Mononuclear cell (primary cell): Measurements from ENCODE around the gene MRRF. TPM values are rescaled to one million over a fixed set of nuclear protein-coding genes. Genes with fewer than 3 reads are reported as not detected.

Experiments used
- H3K27me3 ChIP-seq: 2 replicates; pipeline ENCODE4 v1.6.0; 2011; ENCODE audit warnings: low read length, control low read depth; ENCODE audit not compliant: insufficient read depth
- H3K4me1 ChIP-seq: 2 replicates; pipeline ENCODE4 v1.5.1; 2011; ENCODE audit warnings: mild to moderate bottlenecking, low read length, control low read depth; ENCODE audit not compliant: insufficient read depth
- H3K4me3 ChIP-seq: 2 replicates; pipeline ENCODE4 v1.5.1; 2011; ENCODE audit warnings: mild to moderate bottlenecking, low read length, moderate library complexity
- H3K9me3 ChIP-seq: 2 replicates; pipeline ENCODE4 v1.5.1; 2011; ENCODE audit warnings: low read depth, mild to moderate bottlenecking, control low read depth, low read length
- total RNA-seq: library from RNA; depleted of rRNA; stranded (reverse); fragments of >200 nt; gene quantifications from one replicate; pipeline ENCODE4 v1.2.3, GENCODE V29; 2012

The MRRF gene, protein sequence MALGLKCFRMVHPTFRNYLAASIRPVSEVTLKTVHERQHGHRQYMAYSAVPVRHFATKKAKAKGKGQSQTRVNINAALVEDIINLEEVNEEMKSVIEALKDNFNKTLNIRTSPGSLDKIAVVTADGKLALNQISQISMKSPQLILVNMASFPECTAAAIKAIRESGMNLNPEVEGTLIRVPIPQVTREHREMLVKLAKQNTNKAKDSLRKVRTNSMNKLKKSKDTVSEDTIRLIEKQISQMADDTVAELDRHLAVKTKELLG
- 29.5 TPM for total RNA-seq

DNA sequence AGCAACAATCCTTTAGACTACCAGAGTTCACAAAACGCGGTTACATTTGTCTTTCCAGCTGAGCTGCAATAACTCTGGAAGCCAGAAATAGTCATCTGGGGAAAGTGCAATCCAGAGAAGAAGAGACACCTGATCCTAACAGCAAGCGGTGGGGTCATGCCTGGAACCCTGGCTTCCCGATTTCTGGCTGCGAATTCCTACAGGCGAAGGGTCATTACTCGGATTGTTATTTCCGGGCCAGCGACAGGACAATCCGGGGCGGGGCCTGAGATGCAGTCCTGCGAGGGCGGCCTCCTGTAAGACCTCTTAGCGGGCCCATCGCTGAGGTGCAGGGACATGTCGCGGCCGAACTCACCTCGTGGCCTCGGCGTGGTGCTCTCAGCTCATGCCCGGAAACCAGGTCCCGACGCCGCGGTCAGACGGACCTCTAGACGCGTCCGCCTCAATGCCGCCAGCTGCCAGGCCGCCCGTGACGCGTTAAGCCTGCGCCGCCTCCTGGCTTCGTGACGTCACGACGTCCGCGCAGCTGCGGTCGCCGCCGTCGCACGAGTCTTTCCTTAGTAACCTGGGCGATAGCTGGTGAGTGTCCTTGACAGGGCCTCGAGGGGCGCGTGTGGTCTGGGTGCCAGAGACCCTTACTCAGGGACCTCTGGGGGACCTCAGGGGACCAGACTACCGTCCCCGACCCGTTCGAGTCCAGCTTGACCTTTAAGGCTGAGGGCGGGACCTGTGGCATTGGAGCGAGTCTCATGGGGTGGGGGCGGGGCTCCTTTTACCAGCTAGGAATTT, at the start of gene MRRF, which contains the start of gene RBM18:
TSS of gene MRRF (plus strand) at position 523 of the 789 bp plus-strand sequence. CDS start 6,010 bp downstream, outside the sequence.
TSS of gene RBM18 (minus strand) at position 481 of the 789 bp plus-strand sequence. CDS start 3,348 bp downstream, outside the sequence.
- H3K4me3 ChIP-seq, result peak within 1 kb of the TSS; percentile 81
- H3K9me3 ChIP-seq, result no peaks in the 10 kb centered on the region
- peaks cover 30% of the 10 kb centered on the region for H3K4me1 ChIP-seq
- H3K27me3 ChIP-seq, result no peaks in the 10 kb centered on the region

DNA sequence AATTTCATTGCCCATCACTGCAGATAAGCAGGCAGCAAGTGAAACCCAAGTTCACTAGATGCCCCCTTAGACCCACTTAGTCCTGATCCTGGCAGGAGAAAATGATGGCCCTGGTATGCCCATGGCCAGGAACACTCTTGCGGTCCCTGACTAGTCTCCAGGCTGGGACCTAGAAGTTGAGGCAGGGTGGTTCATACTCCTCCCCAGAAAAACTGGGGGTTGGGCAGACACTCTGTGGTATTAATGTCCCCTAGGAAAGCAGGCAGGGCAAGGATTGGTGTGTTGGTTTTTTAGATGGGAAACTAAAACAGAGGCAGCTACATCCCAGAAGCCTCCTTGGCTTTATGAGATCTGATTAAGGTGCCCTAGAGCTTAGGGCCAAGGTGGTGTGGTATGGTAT, 49.0 kb upstream of the MRRF start:
- no peaks in the 10 kb centered on the region for H3K9me3 ChIP-seq
- H3K27me3 ChIP-seq, result peaks cover 86% of the 10 kb centered on the region

DNA sequence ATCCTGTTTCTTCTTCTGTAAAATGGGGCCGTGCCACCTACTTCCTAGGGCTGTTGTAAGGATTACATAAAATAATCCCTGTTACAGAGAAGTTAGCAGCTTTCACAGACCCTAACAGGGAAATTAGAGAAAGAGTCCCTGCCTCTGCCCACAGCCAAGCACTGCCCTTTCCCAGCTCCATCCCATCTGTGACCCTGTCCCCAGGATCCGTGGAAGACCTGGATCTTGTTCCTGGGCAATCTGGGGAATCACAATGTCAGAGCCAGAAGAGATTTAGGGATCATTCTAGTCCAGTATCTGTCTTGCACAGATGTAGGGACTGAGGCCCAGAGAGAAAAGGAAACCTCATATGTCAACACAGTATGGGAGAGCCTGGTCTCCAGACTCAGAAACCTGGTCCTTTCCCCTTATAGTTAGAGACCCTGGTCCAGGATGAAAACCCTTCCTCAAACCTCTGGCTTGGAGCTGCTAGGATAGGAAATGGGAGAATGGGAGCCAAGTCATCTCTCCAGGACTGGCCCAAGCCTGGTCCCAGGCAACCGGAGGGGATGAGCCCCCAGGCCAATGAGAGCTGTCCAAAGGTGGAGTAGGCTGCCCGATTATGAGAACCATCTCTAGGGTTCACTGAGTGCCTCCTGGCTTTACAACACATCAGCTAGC, 48.4 kb upstream of the MRRF start:
- no peak overlapping the region for H3K4me3 ChIP-seq
- peaks cover 89% of the 10 kb centered on the region for H3K27me3 ChIP-seq
- H3K9me3 ChIP-seq, result no peaks in the 10 kb centered on the region
- peaks cover 28% of the 10 kb centered on the region for H3K4me1 ChIP-seq

More for the DNA sequence above, 49.0 kb upstream of the MRRF start:
- Histone ChIP-seq H3K4me1 (peaks cover 28% of the 10 kb centered on the region), H3K4me3 (no peak overlapping the region)

DNA sequence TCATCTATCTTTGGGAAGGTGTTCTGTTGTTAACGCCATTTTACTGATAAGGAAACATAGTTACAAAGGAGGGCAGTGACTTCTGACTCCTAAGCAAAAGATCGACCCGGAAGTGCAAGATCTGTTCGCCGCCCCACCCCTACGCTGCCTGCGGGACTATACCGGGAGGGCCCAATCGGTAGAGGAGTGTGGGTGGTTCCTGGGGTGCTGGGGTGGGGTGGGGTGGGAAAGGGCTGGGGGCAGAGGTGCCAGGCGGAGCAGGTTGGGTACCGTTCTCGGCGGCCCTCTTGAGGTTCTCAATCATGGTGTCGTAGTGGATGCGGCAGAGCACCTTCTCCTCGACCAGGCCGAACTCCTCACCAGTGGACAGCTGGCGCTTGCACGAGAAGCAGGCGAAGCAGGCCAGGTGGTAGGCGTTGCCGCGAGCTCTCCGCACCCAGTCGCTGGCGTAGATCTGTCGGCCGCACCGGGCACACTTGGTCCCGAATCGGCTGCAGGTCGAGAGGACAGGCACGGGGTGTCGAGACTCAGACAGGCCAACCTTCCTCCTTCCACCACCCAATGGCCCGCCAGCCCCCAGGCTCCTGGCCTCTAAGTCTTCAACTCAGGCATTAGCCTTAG, 47.8 kb upstream of the MRRF start:
- Histone ChIP-seq H3K9me3 (no peaks in the 10 kb centered on the region), H3K27me3 (peaks cover 90% of the 10 kb centered on the region), H3K4me1 (peaks cover 28% of the 10 kb centered on the region), H3K4me3 (no peak overlapping the region)

DNA sequence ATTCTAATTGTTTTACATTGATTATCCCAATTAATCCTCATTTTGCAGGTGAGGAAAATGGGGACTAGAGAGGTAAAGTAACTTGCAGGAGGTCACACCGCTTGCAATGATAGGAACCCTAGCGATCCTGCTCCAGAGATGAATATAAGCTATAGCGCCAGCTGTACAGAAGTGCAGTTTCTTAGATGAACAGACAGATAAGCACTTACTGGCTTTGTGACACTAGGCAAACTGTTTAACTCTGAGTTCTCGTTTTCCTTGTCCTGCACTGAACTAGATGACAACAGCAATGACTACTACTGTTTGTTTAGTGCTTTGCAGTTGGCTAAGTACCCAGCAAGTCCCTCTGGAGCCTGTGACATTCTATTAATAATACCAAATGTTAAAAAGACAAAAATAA, 47.0 kb upstream of the MRRF start:
- Histone ChIP-seq H3K27me3 (peaks cover 92% of the 10 kb centered on the region), H3K4me1 (peaks cover 28% of the 10 kb centered on the region), H3K9me3 (no peaks in the 10 kb centered on the region)

DNA sequence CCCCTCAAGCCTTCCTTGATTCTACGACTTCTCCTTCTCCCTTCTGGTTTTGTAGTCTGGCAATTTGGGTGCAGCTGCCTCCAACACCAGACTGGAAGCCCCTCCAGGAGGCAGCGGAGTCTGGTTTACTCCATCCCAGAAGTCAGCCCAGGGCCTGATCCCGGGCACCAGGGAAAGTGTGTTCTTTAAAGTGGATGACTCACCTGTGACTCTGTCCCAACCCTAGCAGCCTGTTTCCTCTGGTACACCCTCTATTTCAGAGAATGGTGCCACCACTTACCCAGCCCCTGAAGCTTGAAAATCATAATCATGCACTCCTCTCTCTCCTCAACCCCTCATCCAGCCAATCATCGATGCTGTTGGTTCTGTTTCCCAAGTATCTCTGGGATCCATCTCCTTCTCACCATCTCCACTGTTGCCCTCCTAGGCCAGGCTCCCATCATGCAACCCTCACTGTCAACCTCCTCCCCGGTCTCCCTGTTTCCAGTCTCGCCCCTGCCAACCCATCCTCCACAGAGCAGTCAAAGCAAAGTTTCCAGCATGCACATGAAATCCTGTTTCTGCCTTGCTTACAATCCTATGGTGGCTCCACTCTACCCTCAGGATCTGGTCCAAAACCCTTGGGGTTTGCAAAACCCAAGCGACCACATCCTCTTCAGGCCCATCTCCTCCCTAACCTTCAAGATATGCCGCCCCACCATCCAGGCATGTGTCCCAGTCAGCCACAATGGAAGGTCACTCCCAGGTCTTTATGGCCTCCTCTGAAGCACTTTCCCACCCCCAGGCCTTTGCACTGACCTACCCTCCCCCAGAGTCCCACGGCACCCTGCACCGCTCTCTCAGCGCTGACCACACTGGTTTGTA, 46.4 kb upstream of the MRRF start:
- H3K9me3 ChIP-seq, result no peaks in the 10 kb centered on the region
- H3K27me3 ChIP-seq, result peaks cover 86% of the 10 kb centered on the region
- H3K4me3 ChIP-seq, result no peak overlapping the region
- peaks cover 23% of the 10 kb centered on the region for H3K4me1 ChIP-seq

More for the DNA sequence above, 47.0 kb upstream of the MRRF start:
- no peak overlapping the region for H3K4me3 ChIP-seq

DNA sequence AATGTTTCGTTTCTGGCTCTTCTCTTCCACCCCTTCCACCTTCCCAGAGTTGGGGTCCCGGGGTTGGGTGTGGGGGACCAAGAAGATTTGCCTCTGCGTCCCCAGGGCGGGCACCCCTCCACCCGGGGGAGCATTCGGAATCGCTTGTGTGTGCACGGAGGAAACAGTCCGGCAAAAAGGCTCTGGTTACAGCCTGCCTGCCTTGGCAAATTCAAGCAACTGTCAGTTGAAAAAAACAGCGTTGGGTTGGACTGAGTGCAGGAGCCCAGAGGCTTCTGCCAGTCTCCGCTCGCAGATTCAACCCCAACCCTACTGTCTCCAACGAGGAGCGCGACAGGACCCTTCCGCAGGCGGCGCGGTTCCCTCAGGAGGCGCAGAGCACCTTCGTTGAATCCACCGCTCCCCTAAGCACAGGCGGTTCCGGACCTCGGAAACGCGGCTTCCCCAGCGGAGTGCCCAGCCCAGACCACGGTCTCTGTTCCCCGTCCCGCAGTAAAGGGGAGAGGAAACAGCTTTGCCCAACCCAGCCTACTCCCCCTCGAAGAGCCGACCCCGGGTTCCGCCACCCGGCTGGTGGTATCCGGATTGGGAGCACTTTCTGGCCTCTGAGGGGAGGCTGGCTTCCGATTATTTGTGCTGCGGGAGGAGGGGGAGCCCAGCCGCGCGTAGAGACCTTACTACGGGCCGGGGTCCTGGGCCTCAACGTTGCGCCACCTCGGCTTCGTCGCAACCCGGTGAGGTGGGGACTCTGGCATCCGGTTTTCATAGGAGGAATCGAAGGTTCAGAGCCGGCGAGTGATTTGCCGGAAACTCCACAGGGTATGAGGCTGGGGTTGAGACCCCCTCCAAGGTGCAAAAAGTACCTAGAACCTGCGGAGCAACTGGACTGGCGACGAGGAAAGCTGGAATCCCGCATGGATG, 45.5 kb upstream of the MRRF start:
- Histone ChIP-seq H3K4me1 (peaks cover 19% of the 10 kb centered on the region), H3K9me3 (no peaks in the 10 kb centered on the region), H3K4me3 (no peak overlapping the region), H3K27me3 (peaks cover 81% of the 10 kb centered on the region)

DNA sequence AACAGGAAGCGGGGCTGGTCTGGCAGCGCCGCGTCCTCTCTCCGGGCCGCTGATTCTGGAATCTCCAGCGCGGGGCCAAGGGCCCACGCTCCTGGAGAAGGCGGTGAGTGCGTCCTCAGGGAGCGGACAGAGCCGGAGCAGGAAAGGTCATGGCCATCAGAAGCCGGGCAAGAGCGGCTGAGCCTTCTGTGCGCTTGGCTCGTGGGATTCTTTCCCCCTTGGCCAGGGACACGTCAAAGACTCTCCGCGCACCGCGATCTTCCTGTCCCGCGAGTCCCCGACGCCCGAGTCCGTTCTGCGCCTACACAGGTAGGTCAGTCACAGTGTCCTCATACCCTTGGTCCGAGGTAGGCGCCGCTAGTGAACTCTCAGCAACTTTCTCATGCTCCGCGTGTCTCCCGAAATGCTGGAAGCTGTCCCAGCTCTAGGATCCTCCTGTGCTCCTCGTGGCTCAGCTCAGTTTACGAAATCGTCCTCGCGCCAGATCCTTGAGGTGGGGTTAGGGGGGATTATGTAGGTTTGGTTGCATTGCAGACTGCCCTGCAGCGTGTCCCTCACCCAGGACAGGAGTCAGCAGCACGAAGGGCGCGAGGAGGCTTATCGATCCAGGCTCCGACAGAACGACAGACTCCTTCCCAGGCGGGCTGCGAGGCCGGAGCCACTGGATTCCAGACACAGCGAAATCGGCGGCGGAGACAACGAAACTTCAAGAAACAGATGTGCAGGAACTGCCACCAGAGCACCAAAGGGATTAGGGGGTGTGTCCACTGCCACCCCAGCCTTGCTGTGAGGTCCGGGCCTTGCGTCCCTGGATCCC, 44.6 kb upstream of the MRRF start:
- H3K27me3 ChIP-seq, result peaks cover 72% of the 10 kb centered on the region
- no peaks in the 10 kb centered on the region for H3K9me3 ChIP-seq
- no peak overlapping the region for H3K4me3 ChIP-seq
- peaks cover 19% of the 10 kb centered on the region for H3K4me1 ChIP-seq

DNA sequence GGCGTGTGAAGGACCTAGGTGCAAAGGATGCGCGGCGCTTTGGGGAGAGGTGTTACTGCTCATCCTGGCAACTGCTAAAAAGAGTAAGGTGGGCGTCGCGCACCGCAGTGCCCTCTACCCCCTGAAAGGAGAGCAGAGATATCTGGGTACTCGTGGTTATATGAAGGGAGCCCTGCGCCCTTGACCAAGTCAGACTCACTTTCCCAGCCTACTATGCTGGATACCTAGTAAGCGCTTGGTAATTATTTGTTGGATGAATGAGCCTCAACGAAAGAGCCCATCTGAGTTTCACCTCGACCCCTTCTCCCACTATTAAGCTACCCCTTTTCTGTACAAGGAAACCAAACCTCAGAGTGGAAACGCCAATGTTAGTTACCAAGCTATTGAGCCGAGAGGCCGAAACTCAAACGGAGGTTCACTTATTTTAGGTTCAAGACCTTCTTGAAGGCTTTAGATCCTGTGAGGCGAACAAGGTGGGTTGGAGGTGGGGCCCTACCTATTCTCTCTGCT, 44.0 kb upstream of the MRRF start:
- no peak overlapping the region for H3K4me3 ChIP-seq
- peaks cover 65% of the 10 kb centered on the region for H3K27me3 ChIP-seq
- H3K9me3 ChIP-seq, result no peaks in the 10 kb centered on the region
- H3K4me1 ChIP-seq, result peaks cover 19% of the 10 kb centered on the region

DNA sequence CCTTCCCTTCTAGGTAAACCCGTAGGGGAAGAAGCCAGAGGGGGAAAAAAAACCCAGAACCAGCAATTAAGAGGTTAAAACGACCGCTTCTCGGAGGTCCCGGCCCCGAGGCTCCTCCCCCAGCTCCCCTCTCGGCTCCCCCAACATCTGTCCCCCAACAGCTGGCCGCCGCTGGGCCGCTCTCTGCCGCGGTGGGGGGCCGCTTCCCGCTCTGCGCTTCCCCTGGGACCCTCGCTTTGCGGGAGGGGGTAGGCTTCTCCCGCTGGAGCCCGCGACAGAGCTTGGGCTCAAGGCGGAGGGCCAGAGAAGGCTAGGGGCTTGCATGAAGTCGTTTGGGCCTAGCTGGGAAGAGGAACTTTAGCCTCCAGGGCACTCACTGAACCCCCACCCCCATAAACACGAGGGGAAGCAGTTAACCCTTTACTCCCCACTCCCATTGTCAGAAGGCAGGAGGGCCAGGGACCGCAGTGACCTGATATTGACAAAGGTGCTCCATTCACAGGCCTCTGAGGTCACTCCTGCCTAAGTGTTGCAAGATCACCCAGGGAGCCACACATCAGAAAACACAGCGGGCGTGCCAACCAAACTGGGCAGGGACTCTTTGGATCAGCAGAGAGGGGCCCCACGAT, 43.4 kb upstream of the MRRF start:
- Histone ChIP-seq H3K4me1 (peaks cover 19% of the 10 kb centered on the region), H3K4me3 (no peak overlapping the region), H3K9me3 (no peaks in the 10 kb centered on the region), H3K27me3 (peaks cover 60% of the 10 kb centered on the region)

DNA sequence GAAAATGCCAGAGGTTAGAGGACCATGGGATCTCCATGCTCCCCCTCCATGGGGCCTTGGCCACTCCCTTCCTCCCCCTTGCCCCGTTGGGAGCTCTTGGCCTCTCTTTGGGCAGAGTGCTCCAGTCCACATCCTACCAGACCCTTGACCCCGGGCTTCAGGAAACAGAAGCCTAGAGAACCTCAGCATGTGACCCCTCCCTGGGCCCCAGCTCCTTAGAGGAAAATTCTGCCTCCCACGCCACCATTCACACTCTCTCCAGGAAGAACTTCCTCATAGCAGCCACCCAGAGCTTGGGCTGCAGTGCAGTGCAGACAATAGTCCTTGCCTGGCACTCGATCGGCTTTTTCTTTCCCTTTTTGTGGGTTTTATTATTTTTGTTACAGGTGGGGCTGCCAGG, 41.9 kb upstream of the MRRF start:
- H3K27me3 ChIP-seq, result peaks cover 56% of the 10 kb centered on the region
- H3K4me3 ChIP-seq, result no peak overlapping the region
- no peaks in the 10 kb centered on the region for H3K9me3 ChIP-seq
- H3K4me1 ChIP-seq, result peaks cover 19% of the 10 kb centered on the region

DNA sequence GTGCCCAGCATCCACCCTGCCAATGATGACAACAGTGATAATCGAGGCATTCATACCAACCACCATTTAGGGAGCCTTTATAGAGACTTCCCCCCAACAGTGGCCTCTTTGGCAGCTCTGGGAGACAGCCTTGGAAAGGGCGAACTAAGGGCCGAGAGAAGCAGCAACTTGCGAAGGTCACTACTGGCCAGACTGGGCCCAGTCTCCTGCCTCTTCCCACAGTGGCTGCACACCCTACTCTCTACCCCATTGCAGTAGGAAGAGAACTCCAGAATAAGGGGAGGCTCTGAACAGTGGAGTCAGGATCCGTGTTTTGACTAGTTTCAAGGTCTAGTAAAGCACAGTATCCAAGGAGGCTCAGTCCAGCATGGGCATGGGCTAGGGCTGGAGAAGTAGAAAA, 41.2 kb upstream of the MRRF start:
- H3K4me1 ChIP-seq, result peaks cover 15% of the 10 kb centered on the region
- H3K9me3 ChIP-seq, result no peaks in the 10 kb centered on the region
- H3K27me3 ChIP-seq, result peaks cover 49% of the 10 kb centered on the region
- H3K4me3 ChIP-seq, result no peak overlapping the region
